Measurements from ENCODE around the gene TKTL2.

GRCh38 chr4:163485589-163485988, 12.0 kb upstream of the TKTL2 start:
- TF ChIP-seq CTCF (IDR thresholded peaks at IDR 0.05), result no peak
- no peak for TF ChIP-seq EP300 (IDR thresholded peaks at IDR 0.05)

Data from gastroesophageal sphincter (tissue), 3 donors.